ENCODE measurements around the gene TMEM43.

GRCh38 chr3:14122301-14122700 lies 2.6 kb upstream of the TMEM43 start:
- TF ChIP-seq ZSCAN29 (IDR thresholded peaks at IDR 0.05) (no peak), E4F1 (IDR thresholded peaks at IDR 0.05; ENCODE audit: borderline replicate concordance, partially characterized antibody) (no peak), CHD4 (IDR thresholded peaks at IDR 0.05) (no peak)
